K562 (cell line): Measurements from ENCODE around the gene COL1A1. TPM values are rescaled to one million over a fixed set of nuclear protein-coding genes. Genes with fewer than 3 reads are reported as not detected.
A peak's percentile ranks its signal among the peaks of the same experiment; 100 is the strongest.

ENCODE experiments used
- ATAC-seq: fragments of 200-7000 bp; cut with Tn5 transposase; 3 replicates; pipeline ENCODE4 v1.9.1; 2020; ENCODE audit warnings: moderate library complexity
- BruUV-seq: library from RNA; stranded (reverse); fragments of 400-500 nt; replicated peaks from 2 replicates; lab custom pipeline; 2021; lab: Mats Ljungman, UMichigan
- CTCF ChIA-PET: fragments of 300-600 bp; formaldehyde crosslinking; extraction: SDS; loops from one replicate; lab custom pipeline; 2021; ENCODE audit warnings: low intra/inter-chr PET ratio; lab: Yijun Ruan, JAX
- POLR2A ChIA-PET: fragments of 300-600, 350-650 bp; sonication (Branson Sonifier 250); formaldehyde crosslinking; extraction: SDS; loops from one replicate; lab custom pipeline; 2021; ENCODE audit warnings: antibody characterized with exemption, inconsistent platforms; lab: Yijun Ruan, JAX
- DNase-seq, 4 experiments: peaks; one replicate each; pipeline versions ENCODE4 v3.0.0 to v3.0.0-alpha.2; 2011 to 2018; ENCODE audit warnings: low spot score in 3 of 4, mixed read lengths in 3 of 4; ENCODE audit errors: extremely low read depth in 1 of 4
- FAIRE-seq: peaks from 2 replicates; lab custom pipeline; 2011; peaks lifted over from hg19 to GRCh38; lab: Jason Lieb, UNC
- H2AFZ ChIP-seq: 2 replicates; pipeline ENCODE4 v1.6.0; 2011; ENCODE audit warnings: low read depth, low read length, control low read depth, inconsistent platforms
- H3K27ac ChIP-seq: fragments of 200-600 bp; 3 replicates; pipeline ENCODE4 v1.8.0; 2011; ENCODE audit warnings: low read depth, mild to moderate bottlenecking, control low read depth, inconsistent platforms, low read length, moderate library complexity, mixed read lengths; ENCODE audit errors: extremely low read depth
- H3K27me3 ChIP-seq, 2 experiments: fragments of 300-600 bp in 1 of 2; 2 replicates in 1 of 2; 3 replicates in 1 of 2; pipeline versions ENCODE4 v1.6.0 to v1.8.0; 2011; ENCODE audit warnings: inconsistent platforms in 2 of 2, low read length in 2 of 2, mild to moderate bottlenecking in 1 of 2, mixed read lengths in 1 of 2, moderate library complexity in 1 of 2; ENCODE audit not compliant: control insufficient read depth in 2 of 2, insufficient read depth in 2 of 2
- H3K36me3 ChIP-seq: fragments of 300-600 bp; 3 replicates; pipeline ENCODE4 v1.8.0; 2011; ENCODE audit warnings: mild to moderate bottlenecking, low read length, inconsistent platforms; ENCODE audit not compliant: control insufficient read depth, insufficient read depth
- H3K4me1 ChIP-seq, 2 experiments: fragments of 200-600 bp in 1 of 2; replicated peaks in 1 of 2; 2 replicates in 1 of 2; 3 replicates in 1 of 2; pipeline versions ENCODE4 v1.5.1 to v1.8.0; 2011; ENCODE audit warnings: inconsistent platforms in 2 of 2, low read length in 2 of 2, mild to moderate bottlenecking in 1 of 2, mixed read lengths in 1 of 2, moderate library complexity in 1 of 2; ENCODE audit not compliant: control insufficient read depth in 2 of 2, insufficient read depth in 2 of 2
- H3K4me2 ChIP-seq: 2 replicates; pipeline ENCODE4 v1.6.1; 2011; ENCODE audit warnings: low read length, control low read depth, inconsistent platforms, mixed read lengths; ENCODE audit not compliant: insufficient read depth
- H3K4me3 ChIP-seq: fragments of 200-600 bp; sonication (generic), shearing (Covaris generic); 2 replicates; pipeline ENCODE4 v1.5.1; 2016; ENCODE audit warnings: control low read depth, inconsistent platforms
- H3K79me2 ChIP-seq: fragments of 200-600 bp; 3 replicates; pipeline ENCODE4 v1.8.0; 2011; ENCODE audit warnings: low read length, inconsistent platforms; ENCODE audit not compliant: control insufficient read depth, insufficient read depth
- H3K9ac ChIP-seq, 2 experiments: 2 replicates each; pipeline versions ENCODE4 v1.6.0 to v1.6.1; 2011; ENCODE audit warnings: low read depth in 2 of 2, low read length in 2 of 2, control low read depth in 1 of 2, inconsistent platforms in 1 of 2, mild to moderate bottlenecking in 1 of 2, mixed read lengths in 1 of 2; ENCODE audit not compliant: insufficient read depth in 1 of 2
- H3K9me1 ChIP-seq: one replicate; pipeline ENCODE4 v1.6.0; 2011; ENCODE audit warnings: inconsistent platforms, mild to moderate bottlenecking, low read length, moderate library complexity; ENCODE audit not compliant: control insufficient read depth, insufficient read depth
- H3K9me3 ChIP-seq: replicated peaks from 2 replicates; pipeline ENCODE4 v1.5.1; 2011; ENCODE audit warnings: low read depth, low read length, inconsistent platforms; ENCODE audit not compliant: control insufficient read depth, insufficient read depth
- H4K20me1 ChIP-seq: replicated peaks from 2 replicates; pipeline ENCODE4 v1.6.1; 2011; ENCODE audit warnings: low read length, inconsistent platforms, mixed read lengths; ENCODE audit not compliant: control insufficient read depth, insufficient read depth
- FIP1L1 ChIP-seq: fragments of 200-400 bp; formaldehyde crosslinking; IDR thresholded peaks from 2 replicates; pipeline ENCODE4 v1.6.1; 2018; ENCODE audit warnings: mild to moderate bottlenecking, low read depth, low read length; ENCODE audit not compliant: poor library complexity, severe bottlenecking
- POLR2AphosphoS5 ChIP-seq: IDR thresholded peaks from 2 replicates; pipeline ENCODE4 v1.6.1; 2011; ENCODE audit warnings: mild to moderate bottlenecking, low read depth, low read length, moderate library complexity; ENCODE audit not compliant: control insufficient read depth, insufficient read depth
- SPI1 ChIP-seq: IDR thresholded peaks from 2 replicates; pipeline ENCODE4 v1.6.1; 2011; ENCODE audit warnings: low read depth, low read length, control low read depth, borderline replicate concordance
- STAT5A ChIP-seq: IDR thresholded peaks from 2 replicates; pipeline ENCODE4 v1.6.1; 2012; ENCODE audit warnings: low read length, inconsistent platforms, borderline replicate concordance
- ZNF253 ChIP-seq: fragments of 250-450 bp; sonication (Bioruptor Pico); conservative IDR thresholded peaks from 2 replicates; pipeline ENCODE4 v1.6.1; 2021; ENCODE audit warnings: mild to moderate bottlenecking
- ZNF263 ChIP-seq: sonication (generic); formaldehyde crosslinking; IDR thresholded peaks from 2 replicates; pipeline ENCODE4 v1.8.0; 2022; ENCODE audit warnings: mild to moderate bottlenecking, missing genetic modification reagents, borderline replicate concordance
- ZNF699 ChIP-seq: fragments of 250-450 bp; sonication (Bioruptor Pico); IDR thresholded peaks from 2 replicates; pipeline ENCODE4 v1.8.0; 2021; ENCODE audit warnings: mild to moderate bottlenecking, moderate library complexity; ENCODE audit not compliant: insufficient replicate concordance
- WGBS: fragments of 100-300 bp; shearing (Covaris generic); methylation state at CpG from one replicate; pipeline ENCODE4 v1.1.6; 2016; ENCODE audit warnings: low coverage, mixed read lengths; ENCODE audit not compliant: insufficient coverage; ENCODE audit errors: missing lambda C conversion rate; 5-methylcytosine and 5-hydroxymethylcytosine counted together
- in situ Hi-C: fragments of 300-500 bp; cut with MboI; formaldehyde crosslinking; loops from 4 replicates; pipeline ENCODE4 v1.15.0; 2018; ENCODE audit warnings: inconsistent platforms, mixed read lengths
- intact Hi-C: fragments of 100-400 bp; cut with micrococcal nuclease; formaldehyde crosslinking; loops from 2 replicates; pipeline ENCODE4 v1.14.2; 2022
- polyA plus RNA-seq, 8 experiments: library from polyadenylated mRNA; depleted of rRNA in 4 of 8; stranded (reverse) in 5 of 8; unstranded in 3 of 8; fragments of >200 nt; fragmentation: Nextera tagmentation in 2 of 8; fragmentation: Illumina TruSeq in 1 of 8; extraction: Ambion mirVana in 2 of 8; extraction: Trizol in 1 of 8; gene quantifications; 2 replicates each; pipeline versions ENCODE4 v1.2.1 to v1.2.3, GENCODE V29; 2011 to 2014; ENCODE audit warnings: inconsistent platforms in 1 of 8, missing spikeins in 1 of 8
- total RNA-seq, 7 experiments: library from RNA; depleted of rRNA in 6 of 7; stranded (reverse); fragments of >200 nt in 6 of 7; fragmentation: Illumina TruSeq in 2 of 7; extraction: Trizol in 2 of 7; gene quantifications; 2 replicates each; pipeline versions ENCODE4 v1.2.1 to v1.2.3, GENCODE V29; 2011 to 2021; ENCODE audit warnings: low replicate concordance in 1 of 7
- TF ChIP-seq, protein P1 (sequence below): sonication (generic); formaldehyde crosslinking; IDR thresholded peaks from 2 replicates; pipeline ENCODE4 v1.8.1; 2022; ENCODE audit warnings: missing genetic modification reagents
- TF ChIP-seq, protein P2 (sequence below): IDR thresholded peaks from 2 replicates; pipeline ENCODE4 v1.6.1; 2016; ENCODE audit warnings: missing genetic modification characterization, missing compliant biosample characterization
- TF ChIP-seq, protein P3 (sequence below), 2 experiments: fragments of 450-650 bp in 1 of 2; IDR thresholded peaks; 2 replicates each; pipeline ENCODE4 v1.6.1; 2011 to 2017; ENCODE audit warnings: low read depth in 2 of 2, antibody characterized with exemption in 1 of 2, borderline replicate concordance in 1 of 2, low read length in 1 of 2, mild to moderate bottlenecking in 1 of 2, mixed read lengths in 1 of 2; ENCODE audit not compliant: control insufficient read depth in 1 of 2

Gene COL1A1
- total and polyA plus RNA-seq, 9 of the 15 experiments (the other 6 are each of a cell fraction or from before 2014, with no cell fraction given) = 0.04 to 3.4 (median 0.18) TPM

DNA sequence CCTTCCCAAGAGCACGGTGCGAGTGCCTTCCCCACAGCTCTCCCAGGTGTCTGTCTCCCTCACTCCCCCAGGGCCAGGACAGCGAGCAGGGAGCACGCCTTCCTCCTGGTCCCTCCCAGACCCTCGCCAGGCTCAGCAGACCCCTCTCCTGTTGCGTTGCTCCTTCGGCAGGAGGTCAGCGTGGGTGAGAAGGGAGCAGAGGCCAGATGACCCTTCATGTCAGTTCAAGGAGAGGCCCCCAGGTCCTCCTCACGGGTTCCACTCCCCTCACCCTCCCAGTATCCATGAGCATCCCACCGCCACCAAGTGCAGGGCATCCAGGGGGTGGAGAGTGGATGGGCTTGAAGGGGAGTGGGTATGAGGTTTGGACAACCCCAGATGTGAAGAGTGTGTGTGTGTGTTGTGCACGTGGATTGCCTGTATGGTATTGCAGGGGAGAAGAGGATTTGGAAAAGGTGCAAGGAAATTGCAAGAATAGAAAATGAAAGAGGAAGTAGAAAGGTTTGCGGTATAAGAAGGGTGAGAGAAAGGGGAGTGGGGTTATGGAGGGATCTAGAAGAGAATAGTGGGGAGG, 17.9 kb downstream of the COL1A1 start:
- no peaks in the 10 kb centered on the region for H3K9me3 ChIP-seq
- BruUV-seq = no TSS peak
- no peaks in the 10 kb centered on the region; the same call in 1 of the 2 replicates for H4K20me1 ChIP-seq
- H2AFZ ChIP-seq = 0 out of 2 replicates have a peak overlapping the region, but pooled peaks have one; percentile 21
- intact Hi-C loops (no loop called here), in situ Hi-C loops (no loop called here)
- ChIA-PET POLR2A (no interaction called here), CTCF (interaction anchor here (0.6 kb wide), 1 partner anchor 165 kb away, joined by 3 read pairs; no protein-coding TSS in a partner anchor)
- DNase-seq = no peak
- ATAC-seq = no peak
- TF ChIP-seq ZNF263 (CRISPR knock-in tag) = peak; percentile 50; the same call in 1 of the 2 replicates
- TF ChIP-seq, protein P1, sequence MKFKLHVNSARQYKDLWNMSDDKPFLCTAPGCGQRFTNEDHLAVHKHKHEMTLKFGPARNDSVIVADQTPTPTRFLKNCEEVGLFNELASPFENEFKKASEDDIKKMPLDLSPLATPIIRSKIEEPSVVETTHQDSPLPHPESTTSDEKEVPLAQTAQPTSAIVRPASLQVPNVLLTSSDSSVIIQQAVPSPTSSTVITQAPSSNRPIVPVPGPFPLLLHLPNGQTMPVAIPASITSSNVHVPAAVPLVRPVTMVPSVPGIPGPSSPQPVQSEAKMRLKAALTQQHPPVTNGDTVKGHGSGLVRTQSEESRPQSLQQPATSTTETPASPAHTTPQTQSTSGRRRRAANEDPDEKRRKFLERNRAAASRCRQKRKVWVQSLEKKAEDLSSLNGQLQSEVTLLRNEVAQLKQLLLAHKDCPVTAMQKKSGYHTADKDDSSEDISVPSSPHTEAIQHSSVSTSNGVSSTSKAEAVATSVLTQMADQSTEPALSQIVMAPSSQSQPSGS = no peak
- TF ChIP-seq, protein P2, sequence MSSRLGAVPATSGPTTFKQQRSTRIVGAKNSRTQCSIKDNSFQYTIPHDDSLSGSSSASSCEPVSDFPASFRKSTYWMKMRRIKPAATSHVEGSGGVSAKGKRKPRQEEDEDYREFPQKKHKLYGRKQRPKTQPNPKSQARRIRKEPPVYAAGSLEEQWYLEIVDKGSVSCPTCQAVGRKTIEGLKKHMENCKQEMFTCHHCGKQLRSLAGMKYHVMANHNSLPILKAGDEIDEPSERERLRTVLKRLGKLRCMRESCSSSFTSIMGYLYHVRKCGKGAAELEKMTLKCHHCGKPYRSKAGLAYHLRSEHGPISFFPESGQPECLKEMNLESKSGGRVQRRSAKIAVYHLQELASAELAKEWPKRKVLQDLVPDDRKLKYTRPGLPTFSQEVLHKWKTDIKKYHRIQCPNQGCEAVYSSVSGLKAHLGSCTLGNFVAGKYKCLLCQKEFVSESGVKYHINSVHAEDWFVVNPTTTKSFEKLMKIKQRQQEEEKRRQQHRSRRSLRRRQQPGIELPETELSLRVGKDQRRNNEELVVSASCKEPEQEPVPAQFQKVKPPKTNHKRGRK = 0 out of 2 replicates have a peak, but pooled peaks have one; percentile 60
- no peak for TF ChIP-seq ZNF253 (CRISPR knock-in tag)
- TF ChIP-seq SPI1 = 0 out of 2 replicates have a peak, but pooled peaks have one; percentile 5
- no peak for TF ChIP-seq ZNF699 (CRISPR knock-in tag)
- TF ChIP-seq POLR2AphosphoS5 = no peak
- TF ChIP-seq FIP1L1 = no peak
- TF ChIP-seq STAT5A = no peak
- TF ChIP-seq, protein P3, sequence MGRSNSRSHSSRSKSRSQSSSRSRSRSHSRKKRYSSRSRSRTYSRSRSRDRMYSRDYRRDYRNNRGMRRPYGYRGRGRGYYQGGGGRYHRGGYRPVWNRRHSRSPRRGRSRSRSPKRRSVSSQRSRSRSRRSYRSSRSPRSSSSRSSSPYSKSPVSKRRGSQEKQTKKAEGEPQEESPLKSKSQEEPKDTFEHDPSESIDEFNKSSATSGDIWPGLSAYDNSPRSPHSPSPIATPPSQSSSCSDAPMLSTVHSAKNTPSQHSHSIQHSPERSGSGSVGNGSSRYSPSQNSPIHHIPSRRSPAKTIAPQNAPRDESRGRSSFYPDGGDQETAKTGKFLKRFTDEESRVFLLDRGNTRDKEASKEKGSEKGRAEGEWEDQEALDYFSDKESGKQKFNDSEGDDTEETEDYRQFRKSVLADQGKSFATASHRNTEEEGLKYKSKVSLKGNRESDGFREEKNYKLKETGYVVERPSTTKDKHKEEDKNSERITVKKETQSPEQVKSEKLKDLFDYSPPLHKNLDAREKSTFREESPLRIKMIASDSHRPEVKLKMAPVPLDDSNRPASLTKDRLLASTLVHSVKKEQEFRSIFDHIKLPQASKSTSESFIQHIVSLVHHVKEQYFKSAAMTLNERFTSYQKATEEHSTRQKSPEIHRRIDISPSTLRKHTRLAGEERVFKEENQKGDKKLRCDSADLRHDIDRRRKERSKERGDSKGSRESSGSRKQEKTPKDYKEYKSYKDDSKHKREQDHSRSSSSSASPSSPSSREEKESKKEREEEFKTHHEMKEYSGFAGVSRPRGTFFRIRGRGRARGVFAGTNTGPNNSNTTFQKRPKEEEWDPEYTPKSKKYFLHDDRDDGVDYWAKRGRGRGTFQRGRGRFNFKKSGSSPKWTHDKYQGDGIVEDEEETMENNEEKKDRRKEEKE (IDR thresholded peaks at IDR 0.05; ENCODE audit: borderline replicate concordance in 1 of 2, control insufficient read depth in 1 of 2, low read depth in 2 of 2, low read length in 1 of 2) = no peak
- H3K27ac ChIP-seq = no peak overlapping the region
- no peaks in the 10 kb centered on the region for H3K79me2 ChIP-seq
- H3K4me3 ChIP-seq = no peak overlapping the region
- H3K4me2 ChIP-seq = no peak overlapping the region
- H3K27me3 ChIP-seq = peaks cover 46 to 75% of the 10 kb centered on the region in 2 experiments
- H3K36me3 ChIP-seq = no peaks in the 10 kb centered on the region
- H3K4me1 ChIP-seq = peaks cover 4 to 24% of the 10 kb centered on the region in 2 experiments; a peak in 4 of 5 replicates
- FAIRE-seq = no peak
- H3K9ac ChIP-seq = no peak overlapping the region
- H3K9me1 ChIP-seq = no peaks in the 10 kb centered on the region
- WGBS = 7% methylated on average over 9 of the region's 12 CpGs
